G401.6 (cell line): ENCODE data around the gene ALG6.

Experiments used
- FAIRE-seq: peaks from 2 replicates; lab custom pipeline; 2012; peaks lifted over from hg19 to GRCh38; lab: Jason Lieb, UNC

Gene ALG6

DNA sequence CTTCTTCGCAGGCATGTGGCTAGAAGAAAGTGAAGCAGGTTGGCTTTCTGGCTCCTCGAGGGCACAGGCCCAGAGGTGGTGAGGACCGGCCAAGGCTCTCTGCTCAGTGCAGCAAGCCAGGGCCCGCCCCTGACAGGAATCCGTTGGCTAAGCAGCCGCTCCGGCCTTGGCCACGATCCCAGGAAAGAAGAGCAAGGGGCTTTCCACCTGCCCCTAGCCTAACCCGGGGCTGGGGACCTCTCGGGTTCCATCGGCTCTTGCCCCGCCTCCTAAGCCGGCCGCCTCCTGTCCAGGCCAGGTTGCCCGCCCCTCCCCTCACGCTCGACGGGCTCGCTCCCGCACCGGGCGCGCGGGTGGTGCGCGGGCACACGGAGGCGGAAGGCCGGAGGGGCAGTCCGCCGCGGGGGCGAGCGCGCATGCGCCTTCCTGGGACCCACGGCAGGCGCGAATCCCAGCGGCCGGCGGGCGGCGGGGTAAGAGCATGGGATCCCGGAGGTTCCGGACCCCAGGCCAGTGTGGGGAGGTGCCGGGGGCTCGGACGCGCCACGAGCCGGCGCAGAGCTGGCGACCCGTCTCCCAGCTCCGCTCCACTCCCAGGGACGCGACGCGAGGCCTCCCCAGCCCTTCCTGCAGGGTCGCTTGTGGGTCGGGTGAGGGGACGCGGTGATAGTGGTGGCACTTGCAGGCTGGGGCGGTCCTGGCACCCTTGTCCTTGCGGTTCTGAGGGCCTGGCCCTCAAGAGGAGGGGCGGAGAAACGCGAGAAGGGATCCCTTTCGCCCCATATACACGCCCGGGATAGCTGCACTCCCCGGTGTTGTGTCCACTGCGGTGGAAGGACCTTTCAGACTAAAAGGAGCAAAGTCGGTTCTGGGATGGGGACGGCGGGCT, at the start of gene ALG6:
Gene ALG6 (plus strand): TSS at position 413 of the 889 bp plus-strand sequence. CDS start 3,351 bp downstream, outside the sequence.
- no peak for FAIRE-seq

DNA sequence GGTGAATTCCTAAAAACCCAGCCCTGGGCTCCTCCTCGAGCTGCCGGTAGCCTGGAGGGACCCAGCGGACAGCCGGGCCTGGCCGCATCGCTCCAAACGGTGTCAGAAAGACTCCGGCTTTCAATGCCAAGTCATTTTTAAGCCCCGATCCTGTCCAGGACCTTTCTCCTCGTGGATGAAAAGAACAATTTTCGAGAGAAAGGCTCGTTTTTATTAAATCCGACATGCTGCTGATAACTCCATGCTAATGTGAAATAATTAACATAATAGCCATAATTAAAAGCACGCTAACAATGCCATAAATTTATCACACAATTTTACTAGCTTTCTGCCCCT, 49.6 kb upstream of the ALG6 start:
- no peak for FAIRE-seq

DNA sequence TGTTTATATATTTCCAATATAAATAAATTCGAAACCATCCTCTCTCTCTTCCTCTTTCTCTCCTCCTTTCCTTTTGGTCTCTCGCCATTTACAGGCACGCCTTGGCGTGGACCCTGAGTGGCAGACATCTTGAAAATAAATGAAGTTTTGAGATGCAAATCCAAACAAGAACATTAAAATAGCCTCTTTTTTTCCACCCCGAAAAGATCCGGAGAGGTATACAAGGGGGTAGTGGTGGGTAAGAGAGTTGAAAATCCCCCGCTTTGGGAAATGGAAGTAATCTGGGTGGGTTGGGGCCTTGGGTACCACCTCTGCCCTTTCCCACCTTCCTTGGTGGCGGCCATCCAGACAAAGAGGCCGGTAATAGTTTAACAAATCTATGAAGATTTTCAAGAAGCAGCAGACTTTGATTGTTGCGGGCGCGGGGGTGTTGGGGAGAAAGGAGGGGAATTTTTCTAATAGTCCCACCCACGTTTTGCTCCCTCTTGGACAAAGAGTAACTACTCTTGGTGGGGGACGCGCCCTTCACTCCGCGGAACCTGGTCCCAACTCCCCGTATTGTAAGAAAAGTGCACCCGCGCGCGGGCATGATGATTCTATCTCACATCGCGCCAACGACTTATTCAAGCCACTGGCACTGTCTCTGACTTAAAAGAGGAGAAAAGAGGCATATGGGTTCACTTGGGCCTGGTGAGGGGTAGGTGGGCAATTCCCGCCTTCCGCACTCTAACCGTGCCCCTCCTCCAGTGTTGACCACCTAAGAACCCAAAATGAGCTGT, 49.0 kb upstream of the ALG6 start:
- no peak for FAIRE-seq

DNA sequence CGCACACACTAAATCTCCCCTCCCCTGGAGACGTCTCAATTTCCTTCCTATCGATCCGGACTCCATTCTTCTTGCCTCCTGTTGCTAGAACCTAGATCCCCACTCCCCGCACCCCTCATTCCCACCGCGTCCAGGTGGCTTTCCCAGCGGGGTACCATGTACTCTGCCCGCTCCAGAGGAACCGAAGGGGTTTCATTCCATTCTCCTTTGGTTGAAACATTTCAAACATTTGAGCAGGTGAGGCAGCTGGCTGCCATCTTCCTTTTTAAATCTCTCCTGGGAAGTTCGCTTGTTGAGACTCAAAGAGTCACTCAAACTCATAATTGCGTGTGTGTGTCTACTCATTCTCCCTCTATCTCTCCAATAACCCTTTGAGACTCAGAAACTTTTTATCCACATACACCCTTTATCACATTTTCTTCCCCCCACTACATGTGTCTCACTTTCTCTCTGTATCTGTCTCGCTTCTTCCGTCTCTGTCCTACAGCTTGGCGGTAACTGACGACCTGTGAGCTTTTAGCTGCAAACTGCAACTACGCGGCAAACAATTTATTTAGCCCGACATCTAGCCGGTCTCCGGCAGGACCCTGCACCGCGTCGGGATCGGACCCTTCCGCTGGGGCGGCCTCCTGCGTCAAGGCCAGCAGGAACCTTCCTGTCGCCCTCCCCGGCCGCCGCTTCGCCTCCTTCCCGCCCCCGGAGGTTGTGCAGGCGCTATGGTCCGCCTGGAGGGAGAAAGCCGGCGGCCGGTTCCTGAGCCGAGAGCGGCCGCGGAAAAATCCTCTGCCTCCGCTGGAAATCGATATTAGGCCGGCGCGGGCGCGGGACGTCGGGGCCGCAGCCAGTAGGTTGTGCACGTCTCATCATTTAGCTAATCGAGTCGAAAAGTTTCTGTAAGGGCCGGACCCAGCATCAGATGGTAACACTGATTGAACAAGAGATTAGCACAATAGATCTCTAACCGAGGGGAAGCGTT, 48.1 kb upstream of the ALG6 start:
- no peak for FAIRE-seq

DNA sequence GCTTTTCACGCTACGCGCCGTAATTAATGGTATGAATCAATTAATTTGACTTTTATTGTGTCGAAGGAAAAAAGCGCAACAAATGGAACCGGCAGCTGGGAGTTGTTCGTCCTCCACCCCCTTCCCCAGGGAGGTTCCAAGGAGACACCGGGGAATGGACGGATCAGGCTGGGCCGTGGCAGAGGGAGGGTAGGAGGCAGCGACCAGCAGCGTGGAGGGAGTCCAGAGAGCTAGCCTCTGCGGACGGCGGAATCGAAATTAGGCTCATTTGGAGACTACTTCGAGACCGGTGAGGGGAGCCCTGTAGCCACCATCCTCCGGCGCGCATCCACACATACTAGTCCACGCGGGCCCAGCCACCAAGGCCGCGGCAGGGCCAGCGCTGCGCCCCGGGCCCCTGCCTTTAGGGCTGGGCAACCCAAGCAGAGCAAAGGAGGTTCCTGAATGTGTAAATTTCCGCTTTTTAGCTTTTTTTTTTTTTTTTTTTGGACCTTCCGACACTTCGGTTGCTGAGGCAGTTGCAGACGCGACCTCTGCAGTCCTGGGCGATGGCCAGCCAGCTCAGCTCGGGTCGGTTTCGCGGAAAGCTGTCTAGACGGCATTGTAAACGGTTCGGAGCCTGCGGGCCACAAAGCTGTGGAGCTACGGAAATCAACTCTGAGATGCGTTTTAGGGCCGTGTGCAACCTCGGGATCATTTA, 47.3 kb upstream of the ALG6 start:
- no peak for FAIRE-seq

DNA sequence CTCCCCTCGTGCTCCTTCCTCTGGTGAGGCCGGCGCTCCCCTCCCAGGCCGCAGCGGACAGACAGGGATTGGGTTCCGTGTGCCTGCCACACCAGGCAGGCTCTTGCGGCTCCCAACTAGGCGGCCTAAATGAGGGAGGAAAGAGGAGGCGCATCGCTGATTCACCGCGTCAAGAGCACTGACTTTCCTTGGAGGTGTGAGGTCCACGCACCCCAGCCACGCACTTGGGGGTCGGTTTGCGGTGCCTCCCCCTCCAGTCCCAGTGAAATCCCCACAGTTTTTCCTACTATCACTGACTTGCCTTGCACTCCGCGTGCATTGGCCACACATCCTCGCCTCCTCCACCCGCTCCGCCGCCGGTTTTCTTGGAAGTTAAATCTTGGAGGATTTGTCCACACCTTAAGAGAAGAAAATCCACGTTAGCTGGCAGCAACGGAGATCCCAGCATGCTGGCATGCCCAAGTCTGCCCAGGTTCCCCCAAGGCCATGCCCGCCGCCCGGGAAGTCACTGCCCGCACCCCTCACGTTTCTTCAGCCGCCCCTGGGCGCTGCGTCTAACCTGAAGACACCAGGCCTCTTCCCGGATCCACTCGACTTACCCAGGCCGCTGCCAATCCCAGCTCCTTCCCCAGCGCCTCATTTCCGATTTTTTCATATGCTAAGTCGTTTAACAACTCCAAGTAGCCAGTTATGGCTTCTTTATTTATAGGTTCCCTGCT, 46.2 kb upstream of the ALG6 start:
- no peak for FAIRE-seq

DNA sequence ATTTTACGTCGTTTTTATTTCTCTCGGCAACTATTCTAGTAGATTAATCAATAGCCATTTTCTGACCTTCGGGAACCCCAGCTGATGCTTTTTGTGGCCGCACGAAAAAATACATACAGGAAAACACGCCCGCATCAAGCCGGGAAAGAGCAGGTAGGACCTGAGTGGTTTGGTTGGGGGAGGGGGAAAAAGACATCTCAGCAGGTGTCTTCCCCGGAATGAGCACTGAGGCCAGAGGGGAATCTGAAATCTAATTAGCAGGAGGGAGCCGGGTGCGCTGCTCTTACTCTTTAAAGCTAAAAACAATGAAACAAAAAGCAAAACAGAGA, 45.7 kb upstream of the ALG6 start:
- no peak for FAIRE-seq

DNA sequence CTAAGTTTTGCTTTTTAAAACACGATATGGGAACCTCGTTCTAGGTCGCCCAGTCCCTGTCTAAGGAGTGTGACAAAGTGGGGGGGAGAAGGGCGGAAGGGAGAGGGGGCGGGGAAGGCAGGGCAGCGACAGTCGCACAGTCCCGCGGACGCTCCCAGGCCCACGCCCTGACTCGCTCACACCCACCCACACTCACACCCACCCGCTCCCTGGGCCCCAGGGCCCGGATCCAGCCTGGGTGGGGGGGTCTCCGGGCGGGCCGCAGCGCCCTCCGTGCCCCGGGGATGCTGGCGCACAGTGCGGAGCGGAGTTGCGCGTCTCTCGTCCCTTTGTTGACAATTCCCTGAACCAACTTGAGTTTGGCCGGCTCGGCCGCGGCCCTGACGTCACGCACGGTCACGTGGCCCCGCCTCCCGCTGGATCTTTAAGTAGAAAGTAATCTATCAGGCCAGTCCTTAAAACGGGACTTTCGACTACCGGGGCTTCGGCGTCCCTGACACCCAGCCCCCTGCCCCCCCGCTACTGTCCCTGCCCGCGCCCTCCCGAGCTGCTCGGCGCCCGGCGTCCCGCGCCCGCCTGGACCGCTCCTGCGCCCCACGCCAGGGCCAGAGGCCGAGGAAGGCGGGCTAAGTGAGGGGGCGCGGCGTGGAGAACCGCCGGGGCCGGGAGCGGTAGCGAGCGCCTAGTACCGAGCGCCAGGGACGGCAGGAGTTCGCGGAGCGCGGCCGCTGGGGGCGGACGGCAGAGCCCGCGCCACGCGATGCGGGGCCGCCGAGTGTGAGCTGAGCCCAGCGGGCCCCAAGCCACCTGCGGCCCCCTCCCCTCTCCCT, 45.1 kb upstream of the ALG6 start, which contains the start of gene FOXD3:
Gene FOXD3 (plus strand): TSS at position 454 of the 830 bp plus-strand sequence. CDS start 492 bp downstream, outside the sequence.
- no peak for FAIRE-seq

DNA sequence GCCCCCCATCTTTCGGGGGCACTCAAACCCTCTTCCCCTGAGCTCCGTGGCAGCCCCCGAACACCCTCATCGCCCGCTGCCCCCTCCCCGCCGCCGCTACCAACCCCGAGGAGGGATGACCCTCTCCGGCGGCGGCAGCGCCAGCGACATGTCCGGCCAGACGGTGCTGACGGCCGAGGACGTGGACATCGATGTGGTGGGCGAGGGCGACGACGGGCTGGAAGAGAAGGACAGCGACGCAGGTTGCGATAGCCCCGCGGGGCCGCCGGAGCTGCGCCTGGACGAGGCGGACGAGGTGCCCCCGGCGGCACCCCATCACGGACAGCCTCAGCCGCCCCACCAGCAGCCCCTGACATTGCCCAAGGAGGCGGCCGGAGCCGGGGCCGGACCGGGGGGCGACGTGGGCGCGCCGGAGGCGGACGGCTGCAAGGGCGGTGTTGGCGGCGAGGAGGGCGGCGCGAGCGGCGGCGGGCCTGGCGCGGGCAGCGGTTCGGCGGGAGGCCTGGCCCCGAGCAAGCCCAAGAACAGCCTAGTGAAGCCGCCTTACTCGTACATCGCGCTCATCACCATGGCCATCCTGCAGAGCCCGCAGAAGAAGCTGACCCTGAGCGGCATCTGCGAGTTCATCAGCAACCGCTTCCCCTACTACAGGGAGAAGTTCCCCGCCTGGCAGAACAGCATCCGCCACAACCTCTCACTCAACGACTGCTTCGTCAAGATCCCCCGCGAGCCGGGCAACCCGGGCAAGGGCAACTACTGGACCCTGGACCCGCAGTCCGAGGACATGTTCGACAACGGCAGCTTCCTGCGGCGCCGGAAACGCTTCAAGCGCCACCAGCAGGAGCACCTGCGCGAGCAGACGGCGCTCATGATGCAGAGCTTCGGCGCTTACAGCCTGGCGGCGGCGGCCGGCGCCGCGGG, 44.2 kb upstream of the ALG6 start:
- no peak for FAIRE-seq

DNA sequence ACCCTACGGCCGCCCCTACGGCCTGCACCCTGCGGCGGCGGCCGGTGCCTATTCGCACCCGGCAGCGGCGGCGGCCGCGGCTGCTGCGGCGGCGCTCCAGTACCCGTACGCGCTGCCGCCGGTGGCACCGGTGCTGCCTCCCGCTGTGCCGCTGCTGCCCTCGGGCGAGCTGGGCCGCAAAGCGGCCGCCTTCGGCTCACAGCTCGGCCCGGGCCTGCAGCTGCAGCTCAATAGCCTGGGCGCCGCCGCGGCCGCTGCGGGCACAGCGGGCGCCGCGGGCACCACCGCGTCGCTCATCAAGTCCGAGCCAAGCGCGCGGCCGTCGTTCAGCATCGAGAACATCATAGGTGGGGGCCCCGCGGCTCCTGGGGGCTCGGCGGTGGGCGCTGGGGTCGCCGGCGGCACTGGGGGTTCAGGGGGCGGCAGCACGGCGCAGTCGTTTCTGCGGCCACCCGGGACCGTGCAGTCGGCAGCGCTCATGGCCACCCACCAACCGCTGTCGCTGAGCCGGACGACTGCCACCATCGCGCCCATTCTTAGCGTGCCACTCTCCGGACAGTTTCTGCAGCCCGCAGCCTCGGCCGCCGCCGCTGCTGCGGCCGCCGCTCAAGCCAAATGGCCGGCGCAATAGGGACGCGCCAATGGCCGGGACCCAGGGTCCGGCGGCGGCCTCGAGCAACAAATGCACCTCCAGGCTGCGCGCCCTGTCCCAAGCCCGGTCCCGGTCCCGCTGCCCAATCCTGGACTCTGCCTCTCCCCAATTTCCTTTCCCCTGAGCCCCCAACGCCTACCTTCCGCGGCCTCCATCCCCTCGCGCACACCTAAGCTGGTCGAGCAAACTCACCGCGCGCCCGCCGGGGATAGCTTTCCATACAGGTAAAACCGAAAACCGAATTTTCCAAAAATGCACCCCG, 43.3 kb upstream of the ALG6 start:
- FAIRE-seq = no peak

DNA sequence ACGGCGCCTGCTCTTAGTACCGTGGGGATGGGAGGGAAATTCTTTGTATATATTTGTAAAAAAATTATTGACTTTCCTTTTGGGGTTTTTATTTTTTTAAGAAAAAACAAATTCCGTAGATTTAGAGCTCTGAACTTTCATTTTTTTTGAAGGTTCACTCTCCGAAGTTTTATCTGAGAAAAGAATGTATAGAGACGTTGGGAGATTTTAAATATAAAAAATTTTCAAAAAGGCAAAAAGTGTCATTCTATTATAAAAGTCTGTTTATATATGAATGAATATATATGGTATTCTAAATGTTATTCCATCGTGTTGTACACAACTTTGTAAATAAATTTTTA, 42.7 kb upstream of the ALG6 start:
- no peak for FAIRE-seq

DNA sequence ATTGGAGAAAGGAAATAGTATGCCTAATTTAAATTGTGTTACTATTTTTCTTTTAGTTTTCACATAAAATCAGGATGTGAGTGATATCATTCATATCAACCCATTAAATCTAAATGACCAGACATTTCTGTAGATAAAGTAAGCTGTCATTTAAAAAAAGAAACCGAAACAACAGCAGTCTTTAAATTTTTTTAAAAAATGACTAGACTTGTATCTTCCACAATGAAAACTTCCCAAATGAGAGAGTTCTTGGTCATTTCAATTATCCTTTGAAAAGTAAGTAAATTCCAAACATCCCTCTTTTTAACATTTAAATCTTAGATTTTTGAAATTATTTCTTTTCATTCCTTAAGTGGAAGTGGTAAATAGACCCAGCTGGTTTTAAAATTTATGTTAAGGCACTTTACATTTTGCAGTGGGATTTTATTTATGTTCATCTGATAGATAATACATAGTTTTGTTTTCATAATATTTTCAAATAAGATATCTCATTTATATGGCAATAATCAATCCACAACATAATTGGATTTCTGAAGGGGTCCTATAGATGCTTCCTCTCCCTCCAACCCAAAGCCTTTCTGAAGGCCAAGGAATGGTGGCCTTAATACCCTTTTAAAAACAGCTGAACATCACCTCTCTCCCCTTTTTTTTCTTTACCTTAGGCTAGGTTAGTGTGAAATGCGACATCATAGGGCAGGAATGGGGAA, 42.0 kb upstream of the ALG6 start:
- FAIRE-seq = no peak

DNA sequence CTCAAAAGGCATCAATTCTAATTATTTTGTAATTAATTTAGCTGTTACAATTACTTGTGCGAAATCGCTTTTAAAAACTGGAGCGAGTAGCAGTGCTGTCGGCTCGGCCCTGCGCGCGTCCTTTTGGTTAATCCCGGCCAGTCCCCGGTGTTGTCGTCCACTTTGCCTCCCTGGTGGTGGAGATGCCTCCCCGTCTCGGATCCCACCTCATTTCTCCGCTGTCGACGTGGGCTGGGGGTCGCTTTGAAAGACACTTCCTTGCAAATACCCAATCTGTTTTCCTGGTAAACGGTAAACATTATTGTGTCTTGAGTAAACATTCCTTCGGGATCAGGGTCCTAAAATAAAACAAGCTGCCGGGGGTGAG, 41.3 kb upstream of the ALG6 start:
- no peak for FAIRE-seq

DNA sequence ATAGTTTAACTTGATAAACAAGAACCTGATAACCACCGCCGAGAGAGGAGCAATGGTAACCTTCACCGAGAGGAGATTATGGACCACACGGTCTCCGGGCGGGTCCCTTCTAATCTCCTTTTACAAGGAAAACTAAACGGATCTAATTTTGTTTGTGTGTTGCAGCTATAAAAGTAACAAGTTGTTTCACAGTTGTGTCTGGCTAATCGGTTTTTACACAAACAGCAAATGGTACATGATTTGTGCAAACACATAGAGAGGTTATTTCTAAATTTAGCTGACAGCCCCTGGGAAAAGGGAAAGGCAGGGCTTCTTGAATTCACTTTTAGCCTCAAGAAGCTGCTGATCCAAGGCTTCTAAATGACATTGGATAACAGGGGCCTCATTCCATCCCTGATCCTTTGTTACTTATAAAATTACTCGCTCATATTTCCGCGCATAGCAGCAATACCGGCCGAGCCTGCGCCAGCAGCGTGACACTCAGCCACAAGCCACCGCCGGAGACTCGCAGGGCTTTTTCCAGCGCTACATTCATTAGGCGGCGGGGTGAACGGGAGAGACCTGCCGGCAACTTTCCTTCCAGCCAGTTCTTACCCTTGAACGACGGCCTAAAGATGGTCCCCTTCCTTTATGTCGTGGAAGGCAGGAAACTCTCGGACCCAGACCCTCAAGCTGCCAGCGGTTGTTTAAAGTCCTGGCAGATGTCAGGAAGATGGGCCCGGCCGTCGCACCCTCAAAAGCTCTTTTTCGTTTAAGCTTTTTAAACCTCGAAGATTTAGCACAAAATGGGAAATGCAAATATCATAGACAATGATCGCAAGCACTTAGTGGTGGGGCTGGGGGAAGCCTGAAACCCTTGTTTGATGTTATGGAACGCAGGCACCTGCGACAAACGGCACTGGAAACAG, 40.7 kb upstream of the ALG6 start:
- no peak for FAIRE-seq

DNA sequence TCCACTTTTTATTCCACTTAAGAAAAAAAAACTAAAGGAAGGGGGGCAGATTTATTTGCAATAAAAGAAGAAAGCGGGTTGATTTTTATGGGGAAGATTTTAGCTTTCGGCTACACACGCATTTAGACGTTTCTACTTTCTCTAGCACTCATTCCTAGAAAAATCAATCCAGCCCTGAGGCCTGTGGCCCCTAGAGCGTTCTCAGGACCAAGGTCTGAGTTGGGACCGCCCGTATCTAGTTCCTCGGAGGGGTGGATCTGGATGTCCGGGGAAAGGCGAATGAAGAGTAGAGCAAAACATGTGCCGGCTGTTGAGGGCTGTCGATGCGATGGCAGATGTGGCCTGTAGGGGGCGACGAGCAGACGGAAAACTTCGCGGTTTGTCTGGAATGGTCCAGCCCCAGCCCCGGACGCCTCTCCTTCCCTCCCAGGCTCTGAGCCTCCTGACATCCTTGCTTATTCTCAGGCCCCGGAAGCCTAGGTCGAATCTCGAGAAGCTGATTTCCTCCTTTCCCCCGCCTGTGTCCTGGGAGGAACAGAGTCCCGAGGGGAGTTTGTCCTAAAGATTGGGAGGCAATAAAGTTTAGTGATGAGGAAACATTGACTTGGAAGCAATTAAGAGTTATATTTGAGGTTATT, 39.9 kb upstream of the ALG6 start:
- FAIRE-seq = peak; percentile 51

DNA sequence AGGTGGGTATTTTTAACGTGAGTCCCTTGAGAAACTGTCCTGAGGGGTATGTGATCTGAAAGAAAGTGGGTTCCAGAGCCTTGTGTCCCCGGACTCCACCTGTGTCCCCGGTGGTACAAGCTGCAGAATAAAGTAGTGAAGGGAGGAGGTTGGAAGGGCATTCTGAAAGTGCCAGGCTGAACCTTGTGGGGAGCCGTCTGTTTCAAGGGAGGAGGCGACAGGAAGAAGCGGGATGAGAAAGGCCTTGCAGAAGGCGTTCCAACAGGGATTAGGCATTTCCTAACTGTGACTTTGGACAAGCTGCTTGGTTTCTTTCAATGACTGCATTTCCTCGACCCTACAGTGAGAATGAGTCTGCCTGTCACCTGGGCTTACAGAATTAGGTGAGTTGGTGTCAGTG, 39.3 kb upstream of the ALG6 start:
- FAIRE-seq = no peak
